RWPE2 (cell line): ENCODE results near the gene HPSE2.
A peak's percentile ranks its signal among the peaks of the same experiment; 100 is the strongest.

Experiments used
- ATAC-seq: fragments of 200-7000 bp; cut with Tn5 transposase; 3 replicates; pipeline ENCODE4 v1.9.1; 2021; ENCODE audit warnings: low read depth
- DNase-seq: peaks from one replicate; pipeline ENCODE4 v3.0.0-alpha.2; 2020; ENCODE audit warnings: low spot score
- H3K27ac ChIP-seq: fragments of 450-650 bp; 2 replicates; pipeline ENCODE4 v1.5.1; 2017; ENCODE audit warnings: mild to moderate bottlenecking; ENCODE audit not compliant: poor library complexity, severe bottlenecking
- H3K27me3 ChIP-seq: fragments of 250-450 bp; sonication (Bioruptor Pico); 2 replicates; pipeline ENCODE4 v1.5.1; 2021; ENCODE audit warnings: mild to moderate bottlenecking, moderate library complexity; ENCODE audit not compliant: insufficient read depth, poor library complexity, severe bottlenecking
- H3K36me3 ChIP-seq: fragments of 250-450 bp; sonication (Bioruptor Pico); 2 replicates; pipeline ENCODE4 v1.5.1; 2020; ENCODE audit warnings: low read depth, mild to moderate bottlenecking, moderate library complexity
- H3K4me1 ChIP-seq: fragments of 250-450 bp; sonication (Bioruptor Pico); 2 replicates; pipeline ENCODE4 v1.5.1; 2021; ENCODE audit warnings: mild to moderate bottlenecking, moderate library complexity; ENCODE audit not compliant: insufficient read depth, poor library complexity, severe bottlenecking
- H3K4me3 ChIP-seq: fragments of 250-450 bp; sonication (Bioruptor Pico); 2 replicates; pipeline ENCODE4 v1.5.1; 2021; ENCODE audit warnings: mild to moderate bottlenecking, moderate library complexity; ENCODE audit not compliant: severe bottlenecking
- H3K9me3 ChIP-seq: fragments of 250-450 bp; sonication (Bioruptor Pico); 2 replicates; pipeline ENCODE4 v1.5.1; 2021; ENCODE audit warnings: mild to moderate bottlenecking, moderate library complexity; ENCODE audit not compliant: severe bottlenecking
- CTCF ChIP-seq: fragments of 450-650 bp; IDR thresholded peaks from one replicate; pipeline ENCODE4 v1.5.1; 2017; ENCODE audit warnings: mild to moderate bottlenecking, moderate library complexity; ENCODE audit not compliant: poor library complexity, severe bottlenecking

The HPSE2 gene

DNA sequence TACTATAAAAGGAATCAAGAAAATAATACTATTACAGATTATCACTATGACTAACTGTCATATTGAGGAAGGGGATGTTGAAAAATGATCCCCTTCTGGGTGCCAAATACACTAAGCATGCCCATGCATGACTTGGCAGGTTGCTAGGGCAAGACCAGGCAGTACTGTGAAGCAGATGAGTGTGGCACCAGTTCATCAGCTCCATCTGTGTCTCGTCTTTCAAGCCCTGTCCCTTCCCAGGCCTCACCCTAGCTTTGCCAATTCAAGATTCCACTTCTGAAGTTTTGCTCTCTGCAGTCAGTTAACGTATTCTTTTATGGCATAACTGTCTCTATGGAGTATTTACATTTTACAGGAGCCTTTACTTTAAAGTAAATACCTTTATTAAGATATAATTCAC lies 653.3 kb downstream of the HPSE2 start:
- Histone ChIP-seq H3K4me3 (no peak overlapping the region), H3K36me3 (no peaks in the 10 kb centered on the region), H3K9me3 (no peaks in the 10 kb centered on the region), H3K4me1 (no peaks in the 10 kb centered on the region), H3K27me3 (peaks cover 6% of the 10 kb centered on the region), H3K27ac (no peak overlapping the region)
- no peak for DNase-seq
- no peak for ATAC-seq
- TF ChIP-seq CTCF: no peak

DNA sequence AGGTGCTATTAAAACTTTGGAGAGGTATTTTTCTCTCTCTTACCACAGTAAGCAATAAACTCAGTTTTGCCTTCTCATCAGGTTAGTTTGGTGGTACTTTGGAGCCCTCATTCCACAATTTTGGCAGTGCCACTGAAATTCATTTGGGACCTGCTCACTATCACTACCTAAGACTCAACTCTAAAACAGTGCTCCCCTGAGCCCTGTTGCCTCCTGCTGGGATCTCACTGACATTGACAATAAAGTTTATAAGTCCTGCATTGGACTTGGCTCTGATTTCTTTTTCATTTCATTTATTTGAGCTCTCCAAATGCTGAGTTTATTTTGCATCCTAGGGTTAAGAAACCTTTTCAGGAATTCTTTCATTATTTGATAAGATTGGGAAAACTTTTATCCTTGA lies 658.1 kb downstream of the HPSE2 start:
- no peak for ATAC-seq
- Histone ChIP-seq H3K27ac (no peak overlapping the region), H3K4me1 (no peaks in the 10 kb centered on the region), H3K36me3 (no peaks in the 10 kb centered on the region), H3K27me3 (peaks cover 6% of the 10 kb centered on the region), H3K4me3 (no peak overlapping the region), H3K9me3 (no peaks in the 10 kb centered on the region)
- no peak for TF ChIP-seq CTCF
- DNase-seq: no peak

DNA sequence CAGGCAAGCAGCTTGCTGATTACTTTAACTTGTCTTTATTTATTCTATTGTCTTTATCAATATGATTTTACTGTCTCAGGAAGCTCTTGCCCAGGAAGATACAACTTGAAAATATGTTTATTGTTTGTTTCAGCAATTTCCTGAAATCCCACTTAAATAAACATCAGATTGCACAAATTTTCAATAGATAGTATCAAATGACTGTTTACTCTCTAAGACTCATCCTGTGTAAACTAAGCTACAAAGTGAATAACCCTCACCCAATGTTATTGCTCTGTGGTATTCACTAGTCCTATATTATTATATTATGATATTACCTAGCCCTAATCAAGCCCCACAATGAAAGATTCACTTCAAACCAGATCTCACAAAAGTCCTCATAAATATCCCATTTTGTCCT lies 658.5 kb downstream of the HPSE2 start:
- Histone ChIP-seq H3K4me1 (no peaks in the 10 kb centered on the region), H3K9me3 (no peaks in the 10 kb centered on the region), H3K27ac (no peak overlapping the region), H3K36me3 (no peaks in the 10 kb centered on the region), H3K4me3 (no peak overlapping the region), H3K27me3 (peaks cover 6% of the 10 kb centered on the region)
- DNase-seq (no peak), ATAC-seq (peak; percentile 33; the same call in 1 of the 3 replicates)
- no peak for TF ChIP-seq CTCF

DNA sequence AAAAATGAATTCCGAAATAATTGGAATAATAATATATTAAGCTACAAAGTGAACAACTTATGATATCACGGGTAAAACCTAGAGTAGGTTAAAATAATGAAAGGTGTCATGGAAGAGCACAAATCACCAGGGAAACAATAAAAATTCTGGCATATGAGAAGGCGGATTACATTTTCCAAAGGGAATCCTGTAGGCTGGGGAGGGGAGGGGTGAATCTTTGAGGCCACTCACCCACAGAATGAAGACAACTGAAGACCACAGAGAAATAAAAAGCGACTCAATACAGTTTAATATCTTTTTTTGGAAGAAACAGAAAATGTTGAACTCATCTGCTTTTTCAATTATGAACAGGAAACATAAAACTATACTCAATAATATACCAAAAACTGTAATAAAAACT lies 659.6 kb downstream of the HPSE2 start:
- no peaks in the 10 kb centered on the region for H3K9me3 ChIP-seq
- no peak overlapping the region for H3K27ac ChIP-seq
- DNase-seq (no peak), ATAC-seq (no peak)
- H3K27me3 ChIP-seq: peaks cover 6% of the 10 kb centered on the region
- TF ChIP-seq CTCF: no peak
- H3K4me3 ChIP-seq: no peak overlapping the region
- no peaks in the 10 kb centered on the region for H3K4me1 ChIP-seq
- H3K36me3 ChIP-seq: no peaks in the 10 kb centered on the region

GRCh38 chr10:98572594-98572993 lies 663.1 kb downstream of the HPSE2 start:
- Histone ChIP-seq H3K27me3 (no peaks in the 10 kb centered on the region), H3K4me1 (no peaks in the 10 kb centered on the region), H3K4me3 (no peak overlapping the region), H3K36me3 (no peaks in the 10 kb centered on the region), H3K9me3 (no peaks in the 10 kb centered on the region), H3K27ac (no peak overlapping the region)
- DNase-seq: no peak
- ATAC-seq: peak; percentile 51; the same call in 1 of the 3 replicates
- TF ChIP-seq CTCF: no peak
